ENCODE measurements around the gene ENAH.

ENAH gene

GRCh38 chr1:225448146-225448805 is 204.6 kb downstream of the ENAH start:
- TF ChIP-seq CTCF (IDR thresholded peaks at IDR 0.05; ENCODE audit: low read depth, low read length), result no peak
- DNase-seq (ENCODE audit: extremely low read depth, low read depth), result no peak

- TF ChIP-seq CTCF (IDR thresholded peaks at IDR 0.05; ENCODE audit: low read depth, low read length), result no peak
- no peak for DNase-seq (ENCODE audit: extremely low read depth, low read depth)
These were observed 205.3 kb downstream of the ENAH start for GRCh38 chr1:225447650-225448089.

GRCh38 chr1:225446981-225447615 is 205.8 kb downstream of the ENAH start:
- DNase-seq (ENCODE audit: extremely low read depth, low read depth), result no peak
- no peak for TF ChIP-seq CTCF (IDR thresholded peaks at IDR 0.05; ENCODE audit: low read depth, low read length)

- no peak for TF ChIP-seq CTCF (IDR thresholded peaks at IDR 0.05; ENCODE audit: low read depth, low read length)
- DNase-seq (ENCODE audit: extremely low read depth, low read depth), result no peak
These were observed 206.3 kb downstream of the ENAH start for GRCh38 chr1:225446595-225446960.

- no peak for DNase-seq (ENCODE audit: extremely low read depth, low read depth)
- TF ChIP-seq CTCF (IDR thresholded peaks at IDR 0.05; ENCODE audit: low read depth, low read length), result no peak
These were observed 207.0 kb downstream of the ENAH start for GRCh38 chr1:225445639-225446594.

GRCh38 chr1:225442123-225442505 is 210.8 kb downstream of the ENAH start:
- no peak for TF ChIP-seq CTCF (IDR thresholded peaks at IDR 0.05; ENCODE audit: low read depth, low read length)
- DNase-seq (ENCODE audit: extremely low read depth, low read depth), result no peak

Data from AG09319 (cell line).